Mesenteric fat pad (tissue), 1 donor: Measurements from ENCODE around the gene RPN2. TPM values are rescaled to one million over a fixed set of nuclear protein-coding genes. Genes with fewer than 3 reads are reported as not detected.

Experiments used
- DNase-seq: peaks from one replicate; pipeline ENCODE4 v3.0.0-alpha.2; 2020; ENCODE audit warnings: low spot score
- total RNA-seq: library from RNA; stranded (reverse); fragmentation: NEBNext Ultra II Directional; extraction: Animal tissue kit (Norgen Biotek cat#: 25700); gene quantifications from one replicate; pipeline ENCODE4 v1.2.1, GENCODE V29; 2021
- donor health status: DM: yes; HTN: yes; CAD: no.

RPN2 gene
- total RNA-seq, 1 donor from 2014 or later = 177 TPM

- DNase-seq = peak; percentile 35
These were observed 61.4 kb downstream of the RPN2 start for GRCh38 chr20:37240337-37241067.

GRCh38 chr20:37242503-37242902, 63.4 kb downstream of the RPN2 start:
- DNase-seq = no peak

GRCh38 chr20:37243076-37243936, 64.2 kb downstream of the RPN2 start:
- peak; percentile 74 for DNase-seq

GRCh38 chr20:37243937-37244571, 64.9 kb downstream of the RPN2 start:
- DNase-seq = no peak

- DNase-seq = no peak
These were observed 65.4 kb downstream of the RPN2 start for GRCh38 chr20:37244572-37244957.

- DNase-seq = no peak
These were observed 66.4 kb downstream of the RPN2 start for GRCh38 chr20:37245216-37246150.

- DNase-seq = no peak
These were observed 67.6 kb downstream of the RPN2 start for GRCh38 chr20:37246736-37247135.

GRCh38 chr20:37247547-37247946, 68.4 kb downstream of the RPN2 start:
- no peak for DNase-seq

GRCh38 chr20:37249304-37249703, 70.2 kb downstream of the RPN2 start:
- DNase-seq = no peak

- DNase-seq = no peak
These were observed 72.8 kb downstream of the RPN2 start for GRCh38 chr20:37251825-37252477.

- no peak for DNase-seq
These were observed 74.0 kb downstream of the RPN2 start for GRCh38 chr20:37253087-37253486.

GRCh38 chr20:37254114-37254878, 75.2 kb downstream of the RPN2 start:
- no peak for DNase-seq

GRCh38 chr20:37256286-37256685, 77.2 kb downstream of the RPN2 start:
- DNase-seq = no peak

GRCh38 chr20:37257530-37257929, 78.4 kb downstream of the RPN2 start:
- no peak for DNase-seq

- DNase-seq = no peak
These were observed 78.9 kb downstream of the RPN2 start for GRCh38 chr20:37257988-37258387.

GRCh38 chr20:37259031-37259430, 79.9 kb downstream of the RPN2 start:
- no peak for DNase-seq

GRCh38 chr20:37259865-37260264, 80.7 kb downstream of the RPN2 start:
- DNase-seq = no peak

- no peak for DNase-seq
These were observed 81.8 kb downstream of the RPN2 start for GRCh38 chr20:37260923-37261322.

GRCh38 chr20:37261714-37262113, 82.6 kb downstream of the RPN2 start, which contains the start of gene GHRH:
Gene GHRH (minus strand): TSS chr20:37261814. CDS start chr20:37256889, 4,925 bp downstream.
- DNase-seq = no peak
